SU-DHL-6 (cell line): ENCODE measurements around the gene TANGO6.

Source experiments
- EZH2phosphoT487 ChIP-seq: fragments of 200-600 bp; sonication (generic), shearing (Covaris generic); conservative IDR thresholded peaks from 2 replicates; pipeline ENCODE4 v1.6.1; 2018; ENCODE audit warnings: mild to moderate bottlenecking, antibody characterized with exemption, low read length, moderate library complexity, mixed read lengths
- TF ChIP-seq, protein P1 (sequence below): fragments of 200-600 bp; sonication (generic); IDR thresholded peaks from one replicate; pipeline ENCODE4 v1.5.1; 2017; ENCODE audit warnings: antibody characterized with exemption, mild to moderate bottlenecking, low read length, moderate library complexity; ENCODE audit not compliant: insufficient read depth, poor library complexity, severe bottlenecking

DNA sequence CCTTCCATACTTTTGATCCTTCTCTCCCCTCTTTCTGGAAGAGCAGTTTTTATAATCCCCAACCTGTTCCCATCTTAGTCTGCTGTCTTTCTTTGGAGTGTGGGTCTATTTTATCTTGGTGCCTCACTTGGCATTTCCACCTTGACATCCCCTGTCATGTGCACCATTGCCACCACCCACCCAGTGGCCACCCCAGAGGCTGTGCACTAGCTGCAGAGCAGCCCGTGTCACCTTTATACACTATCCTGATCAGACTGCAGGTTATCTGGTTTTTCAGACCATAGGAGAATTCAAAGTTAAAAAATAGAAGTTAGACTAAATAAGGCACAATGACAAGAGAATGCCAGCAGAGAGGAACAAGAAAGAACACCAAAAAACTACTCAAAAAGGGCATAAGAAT, 43.8 kb downstream of the TANGO6 start:
- TF ChIP-seq, protein P1, sequence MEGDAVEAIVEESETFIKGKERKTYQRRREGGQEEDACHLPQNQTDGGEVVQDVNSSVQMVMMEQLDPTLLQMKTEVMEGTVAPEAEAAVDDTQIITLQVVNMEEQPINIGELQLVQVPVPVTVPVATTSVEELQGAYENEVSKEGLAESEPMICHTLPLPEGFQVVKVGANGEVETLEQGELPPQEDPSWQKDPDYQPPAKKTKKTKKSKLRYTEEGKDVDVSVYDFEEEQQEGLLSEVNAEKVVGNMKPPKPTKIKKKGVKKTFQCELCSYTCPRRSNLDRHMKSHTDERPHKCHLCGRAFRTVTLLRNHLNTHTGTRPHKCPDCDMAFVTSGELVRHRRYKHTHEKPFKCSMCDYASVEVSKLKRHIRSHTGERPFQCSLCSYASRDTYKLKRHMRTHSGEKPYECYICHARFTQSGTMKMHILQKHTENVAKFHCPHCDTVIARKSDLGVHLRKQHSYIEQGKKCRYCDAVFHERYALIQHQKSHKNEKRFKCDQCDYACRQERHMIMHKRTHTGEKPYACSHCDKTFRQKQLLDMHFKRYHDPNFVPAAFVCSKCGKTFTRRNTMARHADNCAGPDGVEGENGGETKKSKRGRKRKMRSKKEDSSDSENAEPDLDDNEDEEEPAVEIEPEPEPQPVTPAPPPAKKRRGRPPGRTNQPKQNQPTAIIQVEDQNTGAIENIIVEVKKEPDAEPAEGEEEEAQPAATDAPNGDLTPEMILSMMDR = no peak
- no peak for TF ChIP-seq EZH2phosphoT487
